Trophoblast cell (in vitro differentiated cells and primary cell): ENCODE results near the gene PTPRN2.

Experiments used
- DNase-seq, 2 donors: peaks; one replicate each; pipeline ENCODE4 v3.0.0-alpha.2; 2016
- H2AFZ ChIP-seq: 2 replicates; pipeline ENCODE4 v1.6.1; 2013; ENCODE audit warnings: low read length, moderate library complexity, mild to moderate bottlenecking; ENCODE audit not compliant: insufficient read depth, poor library complexity
- H2AK5ac ChIP-seq: 2 replicates; pipeline ENCODE4 v1.6.1; 2013; ENCODE audit warnings: mild to moderate bottlenecking, low read length
- H2BK120ac ChIP-seq: 2 replicates; pipeline ENCODE4 v1.6.1; 2013; ENCODE audit warnings: low read length, mild to moderate bottlenecking, moderate library complexity; ENCODE audit not compliant: insufficient read depth, poor library complexity
- H2BK12ac ChIP-seq: 2 replicates; pipeline ENCODE4 v1.6.1; 2013; ENCODE audit warnings: mild to moderate bottlenecking, low read length, moderate library complexity
- H2BK5ac ChIP-seq: 2 replicates; pipeline ENCODE4 v1.6.1; 2013; ENCODE audit warnings: low read length, low read depth, moderate library complexity, mild to moderate bottlenecking; ENCODE audit not compliant: poor library complexity
- H3K14ac ChIP-seq: 2 replicates; pipeline ENCODE4 v1.6.1; 2013; ENCODE audit warnings: mild to moderate bottlenecking, low read length
- H3K18ac ChIP-seq: 2 replicates; pipeline ENCODE4 v1.6.1; 2013; ENCODE audit warnings: mild to moderate bottlenecking, low read length
- H3K23ac ChIP-seq: 2 replicates; pipeline ENCODE4 v1.6.1; 2013; ENCODE audit warnings: low read length
- H3K27ac ChIP-seq: 2 replicates; pipeline ENCODE4 v1.5.1; 2013; ENCODE audit warnings: low read depth, mild to moderate bottlenecking, inconsistent platforms, low read length, moderate library complexity
- H3K27me3 ChIP-seq: 2 replicates; pipeline ENCODE4 v1.6.1; 2013; ENCODE audit warnings: inconsistent platforms, mild to moderate bottlenecking, low read length, moderate library complexity; ENCODE audit not compliant: insufficient read depth
- H3K36me3 ChIP-seq, 2 experiments: 1 replicate in 1 of 2; 2 replicates in 1 of 2; pipeline ENCODE4 v1.6.1; 2013; ENCODE audit warnings: low read length in 2 of 2, mild to moderate bottlenecking in 2 of 2, moderate library complexity in 1 of 2; ENCODE audit not compliant: insufficient read depth in 2 of 2, control insufficient read depth in 1 of 2
- H3K4ac ChIP-seq: 2 replicates; pipeline ENCODE4 v1.6.1; 2013; ENCODE audit warnings: low read depth, mild to moderate bottlenecking, low read length, moderate library complexity
- H3K4me1 ChIP-seq, 2 experiments: 1 replicate in 1 of 2; 2 replicates in 1 of 2; pipeline ENCODE4 v1.6.1; 2013; ENCODE audit warnings: low read length in 2 of 2, mild to moderate bottlenecking in 2 of 2, moderate library complexity in 1 of 2; ENCODE audit not compliant: insufficient read depth in 2 of 2, control insufficient read depth in 1 of 2
- H3K4me2 ChIP-seq: 2 replicates; pipeline ENCODE4 v1.6.1; 2013; ENCODE audit warnings: inconsistent platforms, mild to moderate bottlenecking, low read length, moderate library complexity
- H3K4me3 ChIP-seq: 2 replicates; pipeline ENCODE4 v1.5.1; 2013; ENCODE audit warnings: mild to moderate bottlenecking, low read depth, low read length, inconsistent platforms
- H3K79me1 ChIP-seq: one replicate; pipeline ENCODE4 v1.6.1; 2013; ENCODE audit warnings: low read length
- H3K79me2 ChIP-seq: 2 replicates; pipeline ENCODE4 v1.6.1; 2013; ENCODE audit warnings: low read length, mild to moderate bottlenecking; ENCODE audit not compliant: control insufficient read depth, insufficient read depth, poor library complexity
- H3K9ac ChIP-seq: 2 replicates; pipeline ENCODE4 v1.6.1; 2013; ENCODE audit warnings: mild to moderate bottlenecking, low read length
- H3K9me3 ChIP-seq: 2 replicates; pipeline ENCODE4 v1.6.1; 2013; ENCODE audit warnings: low read depth, mild to moderate bottlenecking, control low read depth, inconsistent platforms, low read length; ENCODE audit not compliant: insufficient read depth
- H4K12ac ChIP-seq: 2 replicates; pipeline ENCODE4 v1.6.1; 2013; ENCODE audit warnings: low read depth, mild to moderate bottlenecking, low read length, moderate library complexity
- H4K8ac ChIP-seq: 2 replicates; pipeline ENCODE4 v1.6.1; 2013; ENCODE audit warnings: low read depth, mild to moderate bottlenecking, low read length, moderate library complexity
- H4K91ac ChIP-seq: one replicate; pipeline ENCODE4 v1.6.1; 2013; ENCODE audit warnings: low read depth, mild to moderate bottlenecking, low read length, moderate library complexity
- WGBS: extraction: QIAGEN DNeasy Blood & Tissue Kit; methylation state at CpG from one replicate; pipeline ENCODE4 v1.1.7; 2013; ENCODE audit warnings: missing lambda C conversion rate; ENCODE audit not compliant: insufficient read length, insufficient coverage; ENCODE audit errors: extremely low coverage; 5-methylcytosine and 5-hydroxymethylcytosine counted together

The PTPRN2 gene

GRCh38 chr7:157791261-157791660 lies 796.4 kb downstream of the PTPRN2 start:
- Histone ChIP-seq H3K27ac (no peak overlapping the region), H3K4me3 (no peak overlapping the region), H2BK12ac (no peak overlapping the region), H3K27me3 (no peaks in the 10 kb centered on the region), H4K91ac (no peak overlapping the region), H3K79me2 (no peaks in the 10 kb centered on the region), H3K4ac (no peak overlapping the region), H3K36me3 (no peaks in the 10 kb centered on the region), H3K14ac (no peak overlapping the region), H3K9me3 (peaks cover 4% of the 10 kb centered on the region), H3K4me2 (no peak overlapping the region), H2BK120ac (no peak overlapping the region), H4K12ac (no peak overlapping the region), H3K18ac (no peak overlapping the region), H3K79me1 (no peaks in the 10 kb centered on the region), H2BK5ac (no peak overlapping the region), H2AK5ac (no peak overlapping the region), H4K8ac (no peak overlapping the region), H2AFZ (no peak overlapping the region), H3K9ac (no peak overlapping the region), H3K23ac (no peak overlapping the region), H3K4me1 (no peaks in the 10 kb centered on the region)
- WGBS, result no CpG with 5 or more reads among the region's 23 CpGs
- peak in 1 of 2 donors; percentile 36 for DNase-seq

GRCh38 chr7:157789942-157790341 lies 797.7 kb downstream of the PTPRN2 start:
- no peak overlapping the region for H3K9ac ChIP-seq
- no peaks in the 10 kb centered on the region for H3K4me1 ChIP-seq
- H2BK12ac ChIP-seq, result no peak overlapping the region
- no peak overlapping the region for H3K18ac ChIP-seq
- H3K14ac ChIP-seq, result no peak overlapping the region
- peak overlapping the region; percentile 58 for H3K4me3 ChIP-seq
- no peak overlapping the region for H2AFZ ChIP-seq
- H4K12ac ChIP-seq, result no peak overlapping the region
- no peak overlapping the region for H4K91ac ChIP-seq
- no peak overlapping the region for H3K4ac ChIP-seq
- H3K9me3 ChIP-seq, result peaks cover 4% of the 10 kb centered on the region
- no peaks in the 10 kb centered on the region for H3K79me2 ChIP-seq
- no peak overlapping the region for H2AK5ac ChIP-seq
- no peak overlapping the region for H3K27ac ChIP-seq
- H3K36me3 ChIP-seq, result no peaks in the 10 kb centered on the region
- WGBS, result no CpG with 5 or more reads among the region's 4 CpGs
- H3K4me2 ChIP-seq, result no peak overlapping the region
- no peaks in the 10 kb centered on the region for H3K79me1 ChIP-seq
- H2BK5ac ChIP-seq, result no peak overlapping the region
- no peak for DNase-seq
- H2BK120ac ChIP-seq, result no peak overlapping the region
- no peaks in the 10 kb centered on the region for H3K27me3 ChIP-seq
- H4K8ac ChIP-seq, result no peak overlapping the region
- H3K23ac ChIP-seq, result peak overlapping the region; percentile 74

GRCh38 chr7:157789094-157789493 lies 798.5 kb downstream of the PTPRN2 start:
- H4K12ac ChIP-seq, result no peak overlapping the region
- no CpG with 5 or more reads among the region's 12 CpGs for WGBS
- no peak for DNase-seq

GRCh38 chr7:157788573-157788972 lies 799.0 kb downstream of the PTPRN2 start:
- Histone ChIP-seq H3K9ac (no peak overlapping the region), H3K4ac (no peak overlapping the region), H3K23ac (no peak overlapping the region), H4K8ac (no peak overlapping the region), H2BK120ac (no peak overlapping the region), H3K36me3 (no peaks in the 10 kb centered on the region), H2BK12ac (no peak overlapping the region), H3K4me1 (no peaks in the 10 kb centered on the region), H3K79me2 (no peaks in the 10 kb centered on the region), H4K91ac (no peak overlapping the region), H3K9me3 (peaks cover 4% of the 10 kb centered on the region), H3K18ac (no peak overlapping the region), H3K27me3 (no peaks in the 10 kb centered on the region), H3K4me2 (no peak overlapping the region), H3K14ac (no peak overlapping the region), H2AK5ac (no peak overlapping the region), H3K27ac (no peak overlapping the region), H2BK5ac (no peak overlapping the region), H4K12ac (no peak overlapping the region), H2AFZ (no peak overlapping the region), H3K79me1 (no peaks in the 10 kb centered on the region), H3K4me3 (no peak overlapping the region)
- no peak for DNase-seq
- WGBS, result no CpG with 5 or more reads among the region's 12 CpGs

More at GRCh38 chr7:157789094-157789493, 798.5 kb downstream of the PTPRN2 start:
- Histone ChIP-seq H2BK12ac (no peak overlapping the region), H3K79me2 (no peaks in the 10 kb centered on the region), H2AK5ac (no peak overlapping the region), H3K4ac (no peak overlapping the region), H3K79me1 (no peaks in the 10 kb centered on the region), H4K8ac (no peak overlapping the region), H3K18ac (no peak overlapping the region), H3K36me3 (no peaks in the 10 kb centered on the region), H3K23ac (no peak overlapping the region), H2BK120ac (no peak overlapping the region), H3K4me2 (no peak overlapping the region), H2AFZ (no peak overlapping the region), H3K27ac (no peak overlapping the region), H2BK5ac (no peak overlapping the region), H3K9me3 (peaks cover 4% of the 10 kb centered on the region), H3K9ac (no peak overlapping the region), H3K4me3 (no peak overlapping the region), H3K27me3 (no peaks in the 10 kb centered on the region), H3K4me1 (no peaks in the 10 kb centered on the region), H3K14ac (no peak overlapping the region), H4K91ac (no peak overlapping the region)
